Breast epithelium (tissue), 4 donors: Measurements from ENCODE around the gene CRTAC1. TPM values are rescaled to one million over a fixed set of nuclear protein-coding genes. Genes with fewer than 3 reads are reported as not detected.

Source experiments
- DNase-seq, 2 donors: peaks; one replicate each; pipeline ENCODE4 v3.0.0-alpha.2; 2019; ENCODE audit warnings: low spot score in 2 of 2
- H3K27ac ChIP-seq, 2 donors: fragments of 200-600 bp; sonication (generic) in 1 of 2; one replicate each; pipeline ENCODE4 v1.5.1; 2016 to 2019; ENCODE audit warnings: mild to moderate bottlenecking in 1 of 2
- H3K27me3 ChIP-seq, 2 donors: fragments of 200-600 bp; sonication (generic) in 1 of 2; one replicate each; pipeline versions ENCODE4 v1.5.1 to v1.6.0; 2017 to 2019; ENCODE audit warnings: control low read depth in 1 of 2, mild to moderate bottlenecking in 1 of 2
- H3K36me3 ChIP-seq: fragments of 200-600 bp; one replicate; pipeline ENCODE4 v1.5.1; 2019
- H3K4me1 ChIP-seq, 2 donors: fragments of 200-600 bp; sonication (generic); one replicate each; pipeline ENCODE4 v1.5.1; 2016 to 2019; ENCODE audit warnings: control low read depth in 1 of 2
- H3K4me3 ChIP-seq, 3 donors: fragments of 200-600 bp; sonication (generic); 1 replicate in 2 of 3; 2 replicates in 1 of 3; pipeline ENCODE4 v1.5.1; 2016 to 2019; ENCODE audit warnings: mild to moderate bottlenecking in 3 of 3, moderate library complexity in 2 of 3
- H3K9me3 ChIP-seq, 2 donors: fragments of 200-600 bp; sonication (generic) in 1 of 2; one replicate each; pipeline ENCODE4 v1.5.1; 2016 to 2019; ENCODE audit warnings: control low read depth in 1 of 2
- POLR2A ChIP-seq: fragments of 450-650 bp; IDR thresholded peaks from one replicate; pipeline ENCODE4 v1.6.1; 2016; ENCODE audit warnings: antibody characterized with exemption, mild to moderate bottlenecking, moderate library complexity
- POLR2AphosphoS5 ChIP-seq, 3 donors: sonication (generic); formaldehyde crosslinking; IDR thresholded peaks; one replicate each; pipeline ENCODE4 v1.6.1; 2017; ENCODE audit warnings: antibody characterized with exemption in 3 of 3
- intact Hi-C: fragments of 100-400 bp; cut with DNase I; formaldehyde crosslinking; loops from one replicate; pipeline ENCODE4 v1.15.1; 2023; ENCODE audit warnings: low total_unique reads
- total RNA-seq, 3 donors: library from RNA; depleted of rRNA; stranded (reverse); fragments of >200 nt; gene quantifications; one replicate each; pipeline ENCODE4 v1.1.0, GENCODE V29; 2016
- TF ChIP-seq, protein P1 (sequence below), 3 donors: fragments of 450-650 bp; IDR thresholded peaks; one replicate each; pipeline ENCODE4 v1.5.1; 2016 to 2017; ENCODE audit warnings: antibody characterized with exemption in 3 of 3, mild to moderate bottlenecking in 3 of 3, moderate library complexity in 3 of 3

Gene CRTAC1
- total RNA-seq, 3 donors from 2014 or later, result 1.6 to 4.7 (median 1.9) TPM

DNA sequence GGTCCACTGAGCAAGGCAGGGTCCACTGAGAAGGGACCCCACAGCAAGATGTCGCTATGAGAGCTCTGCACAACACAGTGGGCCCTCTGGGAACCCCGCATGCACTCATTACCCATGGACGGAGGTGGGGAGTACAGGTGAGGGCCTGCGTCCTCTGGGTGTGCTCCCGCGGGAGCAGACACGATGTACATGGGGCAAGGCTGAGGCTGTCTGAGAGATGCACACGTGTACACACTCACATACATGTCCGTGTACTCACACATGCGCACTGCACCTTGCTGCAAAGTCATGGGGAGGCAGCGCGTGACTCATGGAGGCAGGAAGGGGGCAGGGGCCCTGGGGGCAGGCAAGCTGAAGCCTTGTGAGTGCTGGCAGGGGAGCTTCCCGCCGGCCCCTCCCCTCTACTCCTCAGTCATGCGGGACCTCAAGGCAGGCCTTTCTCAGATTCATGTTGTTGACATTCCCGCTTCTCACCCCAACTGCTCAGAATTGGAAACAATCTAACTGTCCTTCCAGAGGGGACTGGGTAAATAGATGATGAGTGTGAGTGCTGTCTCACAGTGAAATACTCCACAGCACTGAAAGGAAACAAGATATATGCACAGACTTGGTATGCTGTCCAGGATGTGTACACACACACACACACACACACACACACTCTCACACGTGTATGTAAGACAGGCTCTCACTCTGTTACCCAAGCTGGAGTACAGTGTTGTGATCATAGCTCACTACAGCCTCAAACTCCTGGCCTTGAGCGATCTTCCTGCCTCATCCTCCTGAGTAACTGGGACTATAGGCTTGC, 140.8 kb downstream of the CRTAC1 start:
- Histone ChIP-seq H3K9me3 (no peaks in the 10 kb centered on the region), H3K27ac (no peak overlapping the region), H3K27me3 (no peaks in the 10 kb centered on the region), H3K36me3 (no peaks in the 10 kb centered on the region), H3K4me1 (no peaks in the 10 kb centered on the region), H3K4me3 (no peak overlapping the region)
- TF ChIP-seq, protein P1, sequence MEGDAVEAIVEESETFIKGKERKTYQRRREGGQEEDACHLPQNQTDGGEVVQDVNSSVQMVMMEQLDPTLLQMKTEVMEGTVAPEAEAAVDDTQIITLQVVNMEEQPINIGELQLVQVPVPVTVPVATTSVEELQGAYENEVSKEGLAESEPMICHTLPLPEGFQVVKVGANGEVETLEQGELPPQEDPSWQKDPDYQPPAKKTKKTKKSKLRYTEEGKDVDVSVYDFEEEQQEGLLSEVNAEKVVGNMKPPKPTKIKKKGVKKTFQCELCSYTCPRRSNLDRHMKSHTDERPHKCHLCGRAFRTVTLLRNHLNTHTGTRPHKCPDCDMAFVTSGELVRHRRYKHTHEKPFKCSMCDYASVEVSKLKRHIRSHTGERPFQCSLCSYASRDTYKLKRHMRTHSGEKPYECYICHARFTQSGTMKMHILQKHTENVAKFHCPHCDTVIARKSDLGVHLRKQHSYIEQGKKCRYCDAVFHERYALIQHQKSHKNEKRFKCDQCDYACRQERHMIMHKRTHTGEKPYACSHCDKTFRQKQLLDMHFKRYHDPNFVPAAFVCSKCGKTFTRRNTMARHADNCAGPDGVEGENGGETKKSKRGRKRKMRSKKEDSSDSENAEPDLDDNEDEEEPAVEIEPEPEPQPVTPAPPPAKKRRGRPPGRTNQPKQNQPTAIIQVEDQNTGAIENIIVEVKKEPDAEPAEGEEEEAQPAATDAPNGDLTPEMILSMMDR (IDR thresholded peaks at IDR 0.05), result no peak
- TF ChIP-seq POLR2AphosphoS5 (IDR thresholded peaks at IDR 0.05), result no peak
- no peak for TF ChIP-seq POLR2A
- no peak for DNase-seq
- intact Hi-C loops, result no loop called here

DNA sequence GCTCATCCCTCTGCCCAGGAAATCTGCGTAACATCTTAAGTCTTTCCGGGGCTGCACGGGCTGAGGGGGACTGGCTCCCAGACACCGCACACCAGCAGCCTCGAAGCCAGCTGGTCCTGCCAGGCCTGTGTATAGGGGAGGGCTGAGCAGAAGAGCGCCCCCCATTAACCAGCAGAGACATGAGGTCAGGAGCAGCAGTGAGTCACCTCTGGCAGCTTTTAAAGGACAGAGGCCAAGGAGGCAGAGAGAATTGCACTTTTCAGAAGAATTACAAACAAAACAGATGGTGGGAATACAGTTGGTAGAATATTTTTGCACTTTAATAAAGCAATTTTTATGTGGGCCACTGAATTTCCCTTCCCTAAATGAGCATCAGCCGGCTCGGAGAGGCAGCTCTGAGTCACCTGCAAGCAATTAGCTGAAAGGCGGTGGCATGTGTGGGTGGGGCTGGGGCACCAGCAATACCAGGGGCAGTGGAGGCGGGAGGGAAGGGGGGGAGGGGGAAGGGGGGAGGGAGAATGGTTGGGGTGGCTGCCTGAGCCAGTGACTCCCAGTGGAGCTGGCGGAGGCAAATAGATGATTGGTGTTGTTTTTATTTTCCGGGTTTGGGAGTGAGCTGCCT, 141.7 kb downstream of the CRTAC1 start:
- no peaks in the 10 kb centered on the region for H3K9me3 ChIP-seq
- intact Hi-C loops, result no loop called here
- no peaks in the 10 kb centered on the region for H3K36me3 ChIP-seq
- no peaks in the 10 kb centered on the region for H3K27me3 ChIP-seq
- no peaks in the 10 kb centered on the region for H3K4me1 ChIP-seq
- DNase-seq, result peak in 1 of 2 donors; percentile 21
- H3K4me3 ChIP-seq, result no peak overlapping the region
- no peak overlapping the region for H3K27ac ChIP-seq
- TF ChIP-seq, protein P1 (IDR thresholded peaks at IDR 0.05), result no peak
- TF ChIP-seq POLR2AphosphoS5 (IDR thresholded peaks at IDR 0.05) (no peak), POLR2A (no peak)

DNA sequence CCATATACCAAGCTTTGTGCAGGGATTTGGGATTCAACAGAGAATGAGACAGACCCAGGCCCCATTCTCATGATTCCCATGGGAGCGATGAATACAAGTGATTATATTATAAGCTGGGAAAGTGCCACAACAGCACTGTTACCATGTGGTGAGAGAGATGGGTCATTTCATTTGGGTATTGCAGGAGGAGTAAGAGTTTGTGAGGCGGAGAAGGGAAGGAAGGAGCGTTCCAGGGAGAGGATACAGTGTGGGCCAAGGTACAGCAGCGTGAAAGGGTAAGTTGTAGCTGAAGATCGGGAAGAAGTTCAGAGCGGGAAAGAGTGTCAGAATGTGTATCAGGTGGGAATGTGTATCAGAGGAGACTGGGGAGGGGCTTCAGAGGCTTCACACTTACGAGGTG, 142.3 kb downstream of the CRTAC1 start:
- TF ChIP-seq, protein P1 (IDR thresholded peaks at IDR 0.05), result no peak
- no peak for TF ChIP-seq POLR2AphosphoS5 (IDR thresholded peaks at IDR 0.05)
- no peak for TF ChIP-seq POLR2A
- no peaks in the 10 kb centered on the region for H3K27me3 ChIP-seq
- H3K9me3 ChIP-seq, result no peaks in the 10 kb centered on the region
- H3K4me1 ChIP-seq, result no peaks in the 10 kb centered on the region
- H3K36me3 ChIP-seq, result no peaks in the 10 kb centered on the region
- no peak overlapping the region for H3K4me3 ChIP-seq
- no peak overlapping the region for H3K27ac ChIP-seq
- no peak for DNase-seq
- intact Hi-C loops, result no loop called here

DNA sequence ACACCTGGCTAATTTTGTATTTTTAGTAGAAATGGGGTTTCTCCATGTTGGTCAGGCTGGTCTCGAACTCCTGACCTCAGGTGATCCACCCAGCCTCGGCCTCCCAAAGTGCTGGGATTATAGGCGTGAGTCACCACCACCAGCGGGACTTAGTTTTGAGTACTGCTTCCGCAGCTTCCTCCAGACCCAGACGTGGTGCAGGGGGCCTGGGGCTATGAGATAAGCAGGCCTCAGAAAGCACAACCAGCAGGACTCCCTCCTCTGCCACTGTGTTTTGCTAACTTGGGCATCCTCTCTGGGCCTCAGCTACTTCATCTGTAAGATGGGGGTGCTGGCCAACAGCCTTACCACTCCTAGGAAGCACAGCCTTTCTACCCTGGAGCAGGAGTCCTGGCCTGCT, 143.0 kb downstream of the CRTAC1 start:
- TF ChIP-seq POLR2A (no peak), POLR2AphosphoS5 (IDR thresholded peaks at IDR 0.05) (no peak)
- TF ChIP-seq, protein P1 (IDR thresholded peaks at IDR 0.05), result no peak
- intact Hi-C loops, result no loop called here
- no peaks in the 10 kb centered on the region for H3K4me1 ChIP-seq
- H3K27ac ChIP-seq, result no peak overlapping the region
- no peak for DNase-seq
- no peaks in the 10 kb centered on the region for H3K36me3 ChIP-seq
- H3K9me3 ChIP-seq, result no peaks in the 10 kb centered on the region
- no peaks in the 10 kb centered on the region for H3K27me3 ChIP-seq
- H3K4me3 ChIP-seq, result no peak overlapping the region

DNA sequence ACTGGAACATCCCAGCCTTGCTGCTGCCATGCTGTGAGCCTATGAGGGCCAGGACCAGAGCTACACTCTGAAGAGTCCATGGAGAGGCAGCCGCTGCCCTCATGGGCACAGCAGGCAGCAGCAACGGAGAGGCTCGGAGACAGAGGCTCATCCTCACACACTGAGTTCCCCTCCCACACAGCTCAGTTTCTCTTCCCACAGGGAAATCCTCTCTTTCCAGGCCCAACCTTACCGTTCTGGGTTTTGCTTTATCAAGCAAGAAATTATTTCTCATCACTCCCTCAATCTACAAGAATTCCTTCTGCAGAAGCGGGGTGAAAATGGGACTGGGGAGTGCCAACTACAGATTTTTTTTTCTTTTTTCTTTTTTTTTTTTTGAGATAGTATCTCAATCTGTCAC, 144.1 kb downstream of the CRTAC1 start:
- TF ChIP-seq POLR2AphosphoS5 (IDR thresholded peaks at IDR 0.05) (no peak), POLR2A (no peak)
- TF ChIP-seq, protein P1 (IDR thresholded peaks at IDR 0.05), result no peak
- intact Hi-C loops, result no loop called here
- no peak for DNase-seq

More for the DNA sequence above, 144.1 kb downstream of the CRTAC1 start:
- no peak overlapping the region for H3K4me3 ChIP-seq
- no peaks in the 10 kb centered on the region for H3K36me3 ChIP-seq
- no peak overlapping the region for H3K27ac ChIP-seq
- no peaks in the 10 kb centered on the region for H3K9me3 ChIP-seq
- H3K4me1 ChIP-seq, result no peaks in the 10 kb centered on the region
- H3K27me3 ChIP-seq, result no peaks in the 10 kb centered on the region
